ENCODE data around the gene RHEX. TPM values are rescaled to one million over a fixed set of nuclear protein-coding genes. Genes with fewer than 3 reads are reported as not detected.
"Not testable (repeated sequence)": the region's sequence is repeated elsewhere in the genome, so short reads cannot be mapped to it uniquely, and the experiment has no call there.

The RHEX gene
- total and polyA plus RNA-seq, 4 donors, result 0.12 to 0.59 (median 0.55) TPM; not detected in 1

DNA sequence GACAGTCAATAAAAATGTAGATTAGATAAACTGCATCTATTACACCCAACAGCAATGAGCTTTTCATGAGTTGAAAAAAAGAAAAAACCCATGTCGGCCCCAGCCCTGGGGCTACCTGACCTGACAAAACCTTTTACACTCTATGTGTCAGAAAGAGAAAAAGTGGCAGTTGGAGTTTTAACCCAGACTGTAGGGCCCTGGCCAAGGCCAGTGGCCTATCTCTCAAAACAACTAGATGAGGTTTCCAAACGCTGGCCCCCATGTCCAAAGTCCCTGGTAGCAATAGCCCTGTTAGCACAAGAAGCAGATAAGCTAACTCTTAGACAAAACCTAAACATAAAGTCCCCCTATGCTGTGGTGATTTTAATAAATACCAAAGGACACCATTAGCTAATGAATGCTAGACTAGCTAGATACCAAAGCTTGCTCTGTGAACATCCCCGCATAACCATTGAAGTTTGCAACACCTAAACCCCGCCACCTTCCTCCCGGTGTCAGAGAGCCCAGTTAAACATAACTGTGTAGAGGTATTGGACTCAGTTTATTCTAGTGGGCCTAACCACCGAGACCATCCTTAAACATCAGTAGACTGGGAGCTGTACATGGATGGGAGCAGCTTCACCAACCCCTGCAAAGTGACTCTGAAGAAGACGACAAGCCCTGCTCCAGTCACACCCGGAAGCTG, 2.8 kb downstream of the RHEX start:
- not testable (repeated sequence) for H3K4me1 ChIP-seq (ENCODE audit: control insufficient read depth, insufficient read depth, low read length); H3K27me3 ChIP-seq (ENCODE audit: control insufficient read depth, insufficient read depth, low read length); H3K36me3 ChIP-seq (ENCODE audit: control insufficient read depth, insufficient read depth, low read length); H3K27ac ChIP-seq (ENCODE audit: low read depth, low read length); H3K9me3 ChIP-seq (ENCODE audit: control insufficient read depth, insufficient read depth, low read length); H3K4me3 ChIP-seq (ENCODE audit: low read depth, low read length); DNase-seq (ENCODE audit: low read depth in 4 of 6, low spot score in 6 of 6)
- 96% methylated on average over 5 of the region's 8 CpGs for WGBS (ENCODE audit: insufficient coverage)

- WGBS (ENCODE audit: insufficient coverage), result 61% methylated on average over 2 of the region's 9 CpGs
Observed at GRCh38 chr1:206058289-206058926, 5.4 kb downstream of the RHEX start.

GRCh38 chr1:206058927-206059292, 5.9 kb downstream of the RHEX start:
- Histone ChIP-seq H3K4me1 (ENCODE audit: control insufficient read depth, insufficient read depth, low read length) (no peaks in the 10 kb centered on the region), H3K27ac (ENCODE audit: low read depth, low read length) (no peak overlapping the region), H3K27me3 (ENCODE audit: control insufficient read depth, insufficient read depth, low read length) (no peaks in the 10 kb centered on the region), H3K36me3 (ENCODE audit: control insufficient read depth, insufficient read depth, low read length) (no peaks in the 10 kb centered on the region), H3K9me3 (ENCODE audit: control insufficient read depth, insufficient read depth, low read length) (no peaks in the 10 kb centered on the region), H3K4me3 (ENCODE audit: low read depth, low read length) (no peak overlapping the region)
- DNase-seq (ENCODE audit: low read depth in 4 of 6, low spot score in 6 of 6), result no peak
- 94% methylated on average over 1 of the region's 1 CpG for WGBS (ENCODE audit: insufficient coverage)

More at GRCh38 chr1:206058289-206058926, 5.4 kb downstream of the RHEX start:
- not testable (repeated sequence) for H3K4me3 ChIP-seq (ENCODE audit: low read depth, low read length); H3K27ac ChIP-seq (ENCODE audit: low read depth, low read length); H3K36me3 ChIP-seq (ENCODE audit: control insufficient read depth, insufficient read depth, low read length); H3K4me1 ChIP-seq (ENCODE audit: control insufficient read depth, insufficient read depth, low read length); H3K27me3 ChIP-seq (ENCODE audit: control insufficient read depth, insufficient read depth, low read length); DNase-seq (ENCODE audit: low read depth in 4 of 6, low spot score in 6 of 6); H3K9me3 ChIP-seq (ENCODE audit: control insufficient read depth, insufficient read depth, low read length)

GRCh38 chr1:206059355-206059915, 6.5 kb downstream of the RHEX start:
- Histone ChIP-seq H3K27me3 (ENCODE audit: control insufficient read depth, insufficient read depth, low read length) (no peaks in the 10 kb centered on the region), H3K4me1 (ENCODE audit: control insufficient read depth, insufficient read depth, low read length) (no peaks in the 10 kb centered on the region), H3K36me3 (ENCODE audit: control insufficient read depth, insufficient read depth, low read length) (no peaks in the 10 kb centered on the region), H3K27ac (ENCODE audit: low read depth, low read length) (no peak overlapping the region), H3K9me3 (ENCODE audit: control insufficient read depth, insufficient read depth, low read length) (no peaks in the 10 kb centered on the region), H3K4me3 (ENCODE audit: low read depth, low read length) (no peak overlapping the region)
- WGBS (ENCODE audit: insufficient coverage), result 89% methylated on average over 2 of the region's 3 CpGs
- no peak for DNase-seq (ENCODE audit: low read depth in 4 of 6, low spot score in 6 of 6)

GRCh38 chr1:206060844-206061243, 7.9 kb downstream of the RHEX start:
- DNase-seq (ENCODE audit: low read depth in 4 of 6, low spot score in 6 of 6), result no peak

DNA sequence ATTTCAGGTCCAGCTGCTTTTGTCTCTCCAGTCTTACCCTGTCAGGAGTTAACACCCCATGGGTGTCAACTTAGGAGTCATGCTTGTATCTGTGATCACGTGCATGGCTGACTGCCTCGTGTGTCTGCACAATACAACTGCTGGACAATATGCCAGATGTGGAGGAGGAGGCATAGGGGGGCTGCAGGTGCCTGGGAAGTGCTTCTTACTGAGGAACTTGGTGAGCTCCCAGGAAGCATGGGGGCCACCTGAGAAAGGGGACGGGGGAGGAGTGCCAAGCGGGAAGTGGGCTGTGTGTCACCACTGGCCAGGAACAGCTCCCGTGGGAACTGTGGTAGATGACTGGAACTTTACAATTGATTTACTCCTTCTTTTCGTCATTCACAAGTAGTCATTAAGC, 9.5 kb downstream of the RHEX start:
- Histone ChIP-seq H3K9me3 (ENCODE audit: control insufficient read depth, insufficient read depth, low read length) (no peaks in the 10 kb centered on the region), H3K4me1 (ENCODE audit: control insufficient read depth, insufficient read depth, low read length) (no peaks in the 10 kb centered on the region), H3K36me3 (ENCODE audit: control insufficient read depth, insufficient read depth, low read length) (no peaks in the 10 kb centered on the region), H3K27me3 (ENCODE audit: control insufficient read depth, insufficient read depth, low read length) (no peaks in the 10 kb centered on the region), H3K27ac (ENCODE audit: low read depth, low read length) (no peak overlapping the region), H3K4me3 (ENCODE audit: low read depth, low read length) (no peak overlapping the region)
- DNase-seq (ENCODE audit: low read depth in 4 of 6, low spot score in 6 of 6), result no peak
- WGBS (ENCODE audit: insufficient coverage), result 93% methylated on average over 6 of the region's 6 CpGs

More at GRCh38 chr1:206060844-206061243, 7.9 kb downstream of the RHEX start:
- no CpG with 5 or more reads among the region's 3 CpGs for WGBS (ENCODE audit: insufficient coverage)
- Histone ChIP-seq H3K4me1 (ENCODE audit: control insufficient read depth, insufficient read depth, low read length) (no peaks in the 10 kb centered on the region), H3K9me3 (ENCODE audit: control insufficient read depth, insufficient read depth, low read length) (no peaks in the 10 kb centered on the region), H3K36me3 (ENCODE audit: control insufficient read depth, insufficient read depth, low read length) (no peaks in the 10 kb centered on the region), H3K4me3 (ENCODE audit: low read depth, low read length) (no peak overlapping the region), H3K27ac (ENCODE audit: low read depth, low read length) (no peak overlapping the region), H3K27me3 (ENCODE audit: control insufficient read depth, insufficient read depth, low read length) (no peaks in the 10 kb centered on the region)

DNA sequence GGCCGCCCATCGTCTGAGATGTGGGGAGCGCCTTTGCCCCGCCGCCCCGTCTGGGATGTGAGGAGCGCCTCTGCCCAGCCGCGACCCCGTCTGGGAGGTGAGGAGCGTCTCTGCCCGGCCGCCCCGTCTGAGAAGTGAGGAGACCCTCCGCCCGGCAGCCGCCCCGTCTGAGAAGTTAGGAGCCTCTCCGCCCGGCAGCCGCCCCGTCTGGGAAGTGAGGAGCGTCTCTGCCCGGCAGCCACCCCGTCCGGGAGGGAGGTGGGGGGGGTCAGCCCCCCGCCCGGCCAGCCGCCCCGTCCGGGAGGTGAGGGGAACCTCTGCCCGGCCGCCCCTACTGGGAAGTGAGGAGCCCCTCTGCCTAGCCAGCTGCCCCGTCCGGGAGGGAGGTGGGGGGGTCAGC, 11.0 kb downstream of the RHEX start:
- H3K4me3 ChIP-seq (ENCODE audit: low read depth, low read length); H3K27ac ChIP-seq (ENCODE audit: low read depth, low read length); H3K9me3 ChIP-seq (ENCODE audit: control insufficient read depth, insufficient read depth, low read length); H3K27me3 ChIP-seq (ENCODE audit: control insufficient read depth, insufficient read depth, low read length); DNase-seq (ENCODE audit: low read depth in 4 of 6, low spot score in 6 of 6); H3K36me3 ChIP-seq (ENCODE audit: control insufficient read depth, insufficient read depth, low read length); H3K4me1 ChIP-seq (ENCODE audit: control insufficient read depth, insufficient read depth, low read length): not testable (repeated sequence)
- WGBS (ENCODE audit: insufficient coverage), result no CpG with 5 or more reads among the region's 35 CpGs

- 70% methylated on average over 4 of the region's 25 CpGs for WGBS (ENCODE audit: insufficient coverage)
Observed at GRCh38 chr1:206064501-206064900, 11.5 kb downstream of the RHEX start.

DNA sequence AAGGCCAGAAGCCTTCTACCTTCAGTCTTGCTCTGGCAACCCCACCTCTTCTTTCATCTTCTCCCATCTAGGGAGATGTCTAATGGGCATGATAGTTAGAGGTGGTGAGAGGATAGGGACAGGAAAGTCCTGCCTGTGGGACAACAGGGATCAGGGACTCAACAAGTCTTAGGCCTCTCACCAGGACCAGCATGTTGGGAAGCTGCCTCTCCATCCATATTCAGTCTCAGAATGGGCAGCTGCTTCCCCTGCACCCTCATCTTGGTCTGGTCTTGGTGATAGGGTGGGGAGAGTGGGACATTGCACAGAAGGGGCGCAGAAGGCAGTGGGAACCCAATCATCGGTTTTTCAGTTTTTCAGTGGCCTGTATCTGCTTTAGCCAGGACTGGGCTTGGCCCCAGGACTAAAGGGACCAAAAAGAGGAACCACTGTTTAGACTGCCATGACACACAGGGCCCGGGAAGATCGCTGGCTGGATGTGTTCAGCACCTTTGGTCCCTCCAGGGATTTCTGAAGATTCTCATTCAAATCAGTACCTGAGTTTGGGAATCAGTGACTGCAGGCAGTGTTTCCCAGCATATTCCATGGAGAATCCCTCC, 12.7 kb downstream of the RHEX start:
- WGBS (ENCODE audit: insufficient coverage), result 98% methylated on average over 4 of the region's 4 CpGs
- H3K27ac ChIP-seq (ENCODE audit: low read depth, low read length), result no peak overlapping the region
- no peaks in the 10 kb centered on the region for H3K27me3 ChIP-seq (ENCODE audit: control insufficient read depth, insufficient read depth, low read length)
- no peaks in the 10 kb centered on the region for H3K36me3 ChIP-seq (ENCODE audit: control insufficient read depth, insufficient read depth, low read length)
- H3K9me3 ChIP-seq (ENCODE audit: control insufficient read depth, insufficient read depth, low read length), result no peaks in the 10 kb centered on the region
- H3K4me3 ChIP-seq (ENCODE audit: low read depth, low read length), result no peak overlapping the region
- no peaks in the 10 kb centered on the region for H3K4me1 ChIP-seq (ENCODE audit: control insufficient read depth, insufficient read depth, low read length)
- DNase-seq (ENCODE audit: low read depth in 4 of 6, low spot score in 6 of 6), result no peak

More at GRCh38 chr1:206064501-206064900, 11.5 kb downstream of the RHEX start:
- H3K9me3 ChIP-seq (ENCODE audit: control insufficient read depth, insufficient read depth, low read length); DNase-seq (ENCODE audit: low read depth in 4 of 6, low spot score in 6 of 6); H3K27ac ChIP-seq (ENCODE audit: low read depth, low read length); H3K4me3 ChIP-seq (ENCODE audit: low read depth, low read length); H3K4me1 ChIP-seq (ENCODE audit: control insufficient read depth, insufficient read depth, low read length); H3K27me3 ChIP-seq (ENCODE audit: control insufficient read depth, insufficient read depth, low read length); H3K36me3 ChIP-seq (ENCODE audit: control insufficient read depth, insufficient read depth, low read length): not testable (repeated sequence)

Measured in spinal cord (tissue), 10 donors.